Astrocyte of the cerebellum (primary cell): Measurements from ENCODE around the gene NAA60.

ENCODE experiments used
- DNase-seq: peaks from one replicate; pipeline ENCODE4 v3.0.0-alpha.2; 2011; ENCODE audit warnings: low read depth
- H3K4me3 ChIP-seq: 2 replicates; pipeline ENCODE4 v1.5.1; 2011; ENCODE audit warnings: mild to moderate bottlenecking, low read depth, low read length, moderate library complexity
- CTCF ChIP-seq: IDR thresholded peaks from 2 replicates; pipeline ENCODE4 v1.5.1; 2012; ENCODE audit warnings: low read length, low read depth, moderate library complexity, mild to moderate bottlenecking; ENCODE audit errors: missing control alignments
- in situ Hi-C: cut with HindIII; loops from 2 replicates; pipeline ENCODE4 v1.10.0; 2017; ENCODE audit warnings: low sequenced_read_pairs

NAA60 gene

DNA sequence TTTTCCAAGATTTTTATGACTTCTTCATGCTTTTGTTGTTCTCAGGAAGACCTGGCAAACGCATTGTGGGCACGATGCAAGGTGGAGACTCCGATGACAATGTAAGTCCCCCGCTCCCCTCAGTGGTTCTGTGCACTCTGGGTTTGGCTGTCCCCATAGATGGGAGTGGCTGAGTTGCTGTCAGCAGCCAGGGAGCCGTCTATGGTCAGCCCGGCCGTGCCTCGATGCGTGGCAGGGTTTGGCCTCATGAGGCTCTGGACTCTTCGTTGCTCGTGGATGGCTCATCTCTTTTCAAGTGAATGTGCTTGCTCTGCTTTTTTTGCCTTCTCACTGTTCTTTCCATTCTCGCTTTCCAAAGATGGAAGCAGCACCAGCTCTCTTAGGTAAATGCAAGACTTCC lies 89.3 kb downstream of the NAA60 start:
- DNase-seq = no peak
- TF ChIP-seq CTCF = no peak
- no peak overlapping the region for H3K4me3 ChIP-seq
- in situ Hi-C loops = no loop called here

GRCh38 chr16:3534126-3534525 lies 90.6 kb downstream of the NAA60 start:
- H3K4me3 ChIP-seq = no peak overlapping the region
- in situ Hi-C loops = no loop called here
- no peak for DNase-seq

GRCh38 chr16:3536271-3536731 lies 92.8 kb downstream of the NAA60 start:
- peak; percentile 81 for DNase-seq
- in situ Hi-C loops = no loop called here
- no peak overlapping the region for H3K4me3 ChIP-seq
- no peak for TF ChIP-seq CTCF

More at GRCh38 chr16:3534126-3534525, 90.6 kb downstream of the NAA60 start:
- no peak for TF ChIP-seq CTCF
